Bronchial epithelial cell (primary cell): ENCODE data around the gene ASZ1. TPM values are rescaled to one million over a fixed set of nuclear protein-coding genes. Genes with fewer than 3 reads are reported as not detected.
A peak's percentile ranks its signal among the peaks of the same experiment; 100 is the strongest.
"Not testable (repeated sequence)": the region's sequence is repeated elsewhere in the genome, so short reads cannot be mapped to it uniquely, and the experiment has no call there.

Experiments
- DNase-seq: peaks from one replicate; pipeline ENCODE4 v3.0.0-alpha.2; 2010; ENCODE audit warnings: low read depth
- FAIRE-seq: peaks from 2 replicates; lab custom pipeline; 2011; peaks lifted over from hg19 to GRCh38; lab: Jason Lieb, UNC
- H3K27me3 ChIP-seq: 2 replicates; pipeline ENCODE4 v1.5.1; 2011; ENCODE audit warnings: low read length; ENCODE audit not compliant: control insufficient read depth, insufficient read depth
- H3K36me3 ChIP-seq: 2 replicates; pipeline ENCODE4 v1.5.1; 2011; ENCODE audit warnings: low read length; ENCODE audit not compliant: control insufficient read depth, insufficient read depth
- H3K4me3 ChIP-seq: 2 replicates; pipeline ENCODE4 v1.5.1; 2011; ENCODE audit warnings: mild to moderate bottlenecking, low read depth, low read length, control low read depth
- total RNA-seq: library from RNA; depleted of rRNA; stranded (reverse); fragments of >200 nt; gene quantifications from 2 replicates; pipeline ENCODE4 v1.2.1, GENCODE V29; 2014
- TF ChIP-seq, protein P1 (sequence below): IDR thresholded peaks from 2 replicates; pipeline ENCODE4 v1.5.1; 2011; ENCODE audit warnings: mild to moderate bottlenecking, moderate library complexity, low read length, control low read depth, inconsistent platforms; ENCODE audit not compliant: insufficient read depth, severe bottlenecking

Gene ASZ1
- total RNA-seq, 1 donor from 2014 or later = not detected

DNA sequence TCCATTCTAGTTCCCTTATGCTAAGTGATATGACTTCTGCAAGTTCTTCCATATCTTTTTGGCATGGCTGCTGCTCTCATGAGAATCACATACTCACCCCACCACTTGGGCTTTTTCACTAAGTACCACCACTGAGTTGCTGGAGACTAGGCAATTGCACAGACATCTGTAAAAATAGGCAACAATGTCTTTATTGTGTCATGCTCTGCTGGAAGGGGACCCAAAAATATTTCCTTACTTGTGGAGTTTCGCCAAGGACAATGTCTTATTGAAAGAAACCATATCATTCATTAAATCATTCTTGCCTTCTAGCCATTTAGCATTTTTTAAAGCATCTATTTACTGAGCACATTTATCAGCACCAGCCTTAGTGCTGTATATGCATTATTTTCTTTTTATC, 17.4 kb upstream of the ASZ1 start:
- no peak for FAIRE-seq
- no peak overlapping the region for H3K4me3 ChIP-seq
- no peak for DNase-seq
- H3K36me3 ChIP-seq = no peaks in the 10 kb centered on the region
- no peaks in the 10 kb centered on the region for H3K27me3 ChIP-seq
- TF ChIP-seq, protein P1, sequence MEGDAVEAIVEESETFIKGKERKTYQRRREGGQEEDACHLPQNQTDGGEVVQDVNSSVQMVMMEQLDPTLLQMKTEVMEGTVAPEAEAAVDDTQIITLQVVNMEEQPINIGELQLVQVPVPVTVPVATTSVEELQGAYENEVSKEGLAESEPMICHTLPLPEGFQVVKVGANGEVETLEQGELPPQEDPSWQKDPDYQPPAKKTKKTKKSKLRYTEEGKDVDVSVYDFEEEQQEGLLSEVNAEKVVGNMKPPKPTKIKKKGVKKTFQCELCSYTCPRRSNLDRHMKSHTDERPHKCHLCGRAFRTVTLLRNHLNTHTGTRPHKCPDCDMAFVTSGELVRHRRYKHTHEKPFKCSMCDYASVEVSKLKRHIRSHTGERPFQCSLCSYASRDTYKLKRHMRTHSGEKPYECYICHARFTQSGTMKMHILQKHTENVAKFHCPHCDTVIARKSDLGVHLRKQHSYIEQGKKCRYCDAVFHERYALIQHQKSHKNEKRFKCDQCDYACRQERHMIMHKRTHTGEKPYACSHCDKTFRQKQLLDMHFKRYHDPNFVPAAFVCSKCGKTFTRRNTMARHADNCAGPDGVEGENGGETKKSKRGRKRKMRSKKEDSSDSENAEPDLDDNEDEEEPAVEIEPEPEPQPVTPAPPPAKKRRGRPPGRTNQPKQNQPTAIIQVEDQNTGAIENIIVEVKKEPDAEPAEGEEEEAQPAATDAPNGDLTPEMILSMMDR = no peak

DNA sequence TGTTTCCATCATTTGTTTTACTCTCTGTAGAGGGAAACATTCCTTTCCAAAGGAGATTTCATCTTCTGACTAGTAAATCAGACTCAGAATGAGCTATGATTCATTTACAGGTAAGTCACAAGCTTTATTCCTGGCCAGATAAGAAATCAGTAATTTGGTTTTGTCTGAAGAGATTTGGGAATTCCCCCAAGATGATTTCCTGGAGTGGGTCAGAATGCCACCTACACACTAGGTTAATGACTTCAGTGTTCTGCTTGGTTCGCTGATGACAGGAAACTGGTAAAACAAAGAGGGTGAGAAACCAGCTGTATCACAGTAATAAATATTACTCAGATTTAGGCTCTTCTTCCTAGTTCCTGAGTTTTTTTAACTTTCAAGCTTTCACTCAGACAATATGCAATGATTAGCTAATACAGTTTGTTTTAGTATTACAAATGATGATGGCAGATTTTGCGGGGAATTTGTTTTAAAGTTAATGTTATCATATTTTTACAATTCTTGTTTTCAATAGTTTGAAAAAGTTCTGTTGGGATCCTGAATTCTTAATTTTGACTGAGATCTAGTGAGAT, 8.3 kb upstream of the ASZ1 start:
- DNase-seq (peak; percentile 95), FAIRE-seq (no peak)
- Histone ChIP-seq H3K4me3 (no peak overlapping the region), H3K36me3 (no peaks in the 10 kb centered on the region), H3K27me3 (no peaks in the 10 kb centered on the region)
- TF ChIP-seq, protein P1 = no peak

DNA sequence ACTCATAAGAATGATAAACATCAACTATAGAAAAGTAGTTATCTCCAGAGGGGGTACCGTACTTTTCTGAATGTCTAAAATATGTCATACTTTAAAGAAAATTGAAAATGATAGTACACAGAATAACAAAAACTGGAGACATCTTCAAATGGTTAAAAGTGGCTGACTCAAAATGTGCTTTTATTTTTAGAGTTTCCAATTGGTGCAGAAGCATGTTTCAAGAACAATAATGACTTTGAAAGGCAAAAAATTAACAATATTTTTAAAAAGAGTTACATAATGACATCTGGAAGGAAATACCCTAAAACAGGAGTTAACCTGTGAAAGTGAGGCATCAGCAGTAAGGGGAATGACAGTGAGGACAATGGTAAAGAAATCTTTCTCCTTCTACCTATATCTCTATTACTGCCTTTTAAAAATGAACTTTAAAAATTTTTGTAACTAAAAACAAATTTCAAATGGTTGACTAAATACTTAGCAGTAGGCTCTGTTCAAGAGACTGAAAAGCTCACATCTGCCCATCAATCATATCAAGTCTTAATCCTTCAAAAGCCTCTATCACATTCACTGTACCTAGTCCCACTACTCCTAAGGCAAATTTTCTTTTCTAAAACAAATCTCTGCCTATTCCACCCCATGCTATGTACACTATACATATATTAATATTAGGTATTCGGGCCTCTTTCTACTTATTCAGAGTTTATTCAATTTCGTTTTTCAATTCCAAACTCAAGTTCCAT, 3.0 kb downstream of the ASZ1 start:
- TF ChIP-seq, protein P1 = no peak
- H3K4me3 ChIP-seq = no peak overlapping the region
- DNase-seq (no peak), FAIRE-seq (no peak)
- no peaks in the 10 kb centered on the region for H3K36me3 ChIP-seq
- H3K27me3 ChIP-seq = no peaks in the 10 kb centered on the region

DNA sequence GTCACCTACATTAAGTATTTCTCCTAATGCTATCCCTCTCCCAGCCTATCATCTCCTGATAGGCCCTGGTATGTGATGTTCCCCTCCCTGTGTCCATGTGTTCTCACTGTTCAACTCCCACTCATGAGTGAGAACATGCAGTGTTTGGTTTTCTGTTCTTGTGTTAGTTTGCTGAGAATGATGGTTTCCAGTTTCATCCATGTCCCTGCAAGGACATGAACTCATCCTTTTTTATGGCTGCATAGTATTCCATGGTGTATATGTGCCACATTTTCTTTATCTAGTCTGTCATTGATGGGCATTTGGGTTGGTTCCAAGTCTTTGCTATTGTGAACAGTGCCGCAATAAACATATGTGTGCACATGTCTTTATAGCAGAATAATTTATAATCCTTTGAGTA, 12.7 kb downstream of the ASZ1 start:
- not testable (repeated sequence) for H3K36me3 ChIP-seq, H3K27me3 ChIP-seq, FAIRE-seq, DNase-seq, H3K4me3 ChIP-seq

DNA sequence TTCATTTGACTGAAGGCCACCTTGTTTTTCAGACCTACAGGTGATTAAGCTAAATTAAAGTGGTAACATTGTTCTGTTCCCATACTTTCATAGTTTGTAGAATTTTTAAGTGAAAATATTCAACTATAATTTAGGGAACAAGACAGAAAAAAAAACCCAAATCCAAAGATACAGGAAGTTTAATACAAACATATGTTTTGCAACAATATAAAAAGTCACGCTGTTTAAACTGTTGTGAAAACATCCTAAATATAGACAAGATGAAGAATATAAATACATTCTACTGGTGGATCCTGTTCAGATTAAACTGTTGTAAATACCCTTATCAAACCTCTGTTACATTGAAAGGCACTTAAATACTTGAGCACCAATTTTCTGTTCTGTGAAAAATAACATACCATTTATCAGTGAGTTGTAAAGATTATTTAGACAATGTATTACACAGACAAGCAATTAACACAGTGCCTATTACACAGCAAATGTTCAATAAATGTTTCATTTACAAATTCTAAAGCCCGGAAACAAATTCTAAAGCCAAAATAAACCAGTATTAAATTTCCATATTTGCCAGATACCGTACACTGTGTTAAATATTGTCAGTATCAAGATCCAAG, 14.2 kb downstream of the ASZ1 start:
- Histone ChIP-seq H3K27me3 (no peaks in the 10 kb centered on the region), H3K36me3 (no peaks in the 10 kb centered on the region), H3K4me3 (no peak overlapping the region)
- DNase-seq (no peak), FAIRE-seq (no peak)
- TF ChIP-seq, protein P1 = no peak

DNA sequence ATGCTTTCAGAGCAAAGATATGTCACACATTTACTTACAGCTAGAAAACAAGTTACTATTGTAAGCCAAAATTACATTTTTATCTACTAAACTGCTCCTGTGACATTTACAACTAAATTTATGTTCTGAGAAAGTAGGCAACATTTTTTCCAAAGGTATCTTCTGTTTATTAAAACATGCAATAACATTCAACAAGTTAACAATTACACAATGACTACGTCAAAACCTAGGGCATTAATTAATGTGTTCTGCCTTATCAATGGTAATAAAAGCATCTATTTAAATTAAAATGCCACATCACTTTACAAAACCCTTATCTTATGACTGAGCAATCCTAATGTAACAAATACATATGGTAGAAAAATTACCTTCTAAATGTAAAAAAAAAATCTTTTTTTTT, 14.9 kb downstream of the ASZ1 start:
- no peaks in the 10 kb centered on the region for H3K36me3 ChIP-seq
- no peak for DNase-seq
- TF ChIP-seq, protein P1 = no peak
- no peak for FAIRE-seq
- H3K27me3 ChIP-seq = no peaks in the 10 kb centered on the region
- no peak overlapping the region for H3K4me3 ChIP-seq
